Skeletal muscle tissue (tissue), 4 donors: ENCODE data around the gene RPGRIP1. TPM values are rescaled to one million over a fixed set of nuclear protein-coding genes. Genes with fewer than 3 reads are reported as not detected.

Experiments used
- H3K27ac ChIP-seq: one replicate; pipeline ENCODE4 v1.7.0; 2013; ENCODE audit warnings: mild to moderate bottlenecking, low read depth, low read length, inconsistent platforms
- H3K27me3 ChIP-seq, 3 donors: one replicate each; pipeline ENCODE4 v1.7.0; 2013; ENCODE audit warnings: low read length in 3 of 3; ENCODE audit not compliant: control insufficient read depth in 3 of 3, insufficient read depth in 3 of 3
- H3K36me3 ChIP-seq, 3 donors: one replicate each; pipeline ENCODE4 v1.7.0; 2013; ENCODE audit warnings: low read length in 3 of 3; ENCODE audit not compliant: control insufficient read depth in 3 of 3, insufficient read depth in 3 of 3
- H3K4me1 ChIP-seq, 3 donors: one replicate each; pipeline ENCODE4 v1.7.0; 2013; ENCODE audit warnings: low read length in 3 of 3, mild to moderate bottlenecking in 3 of 3; ENCODE audit not compliant: control insufficient read depth in 3 of 3, insufficient read depth in 3 of 3
- H3K4me3 ChIP-seq, 3 donors: one replicate each; pipeline ENCODE4 v1.7.0; 2013; ENCODE audit warnings: low read length in 3 of 3
- H3K9ac ChIP-seq, 3 donors: one replicate each; pipeline ENCODE4 v1.7.0; 2013; ENCODE audit warnings: low read length in 3 of 3, mild to moderate bottlenecking in 3 of 3, moderate library complexity in 2 of 3, low read depth in 1 of 3
- H3K9me3 ChIP-seq, 3 donors: one replicate each; pipeline ENCODE4 v1.7.0; 2013; ENCODE audit warnings: low read length in 3 of 3; ENCODE audit not compliant: control insufficient read depth in 3 of 3
- total RNA-seq: library from RNA; depleted of rRNA; stranded (reverse); fragments of >200 nt; gene quantifications from one replicate; pipeline ENCODE4 v1.2.3, GENCODE V29; 2014
- donor health status: Osteomylitis.

Gene RPGRIP1
- total RNA-seq, 1 donor from 2014 or later, result not detected

DNA sequence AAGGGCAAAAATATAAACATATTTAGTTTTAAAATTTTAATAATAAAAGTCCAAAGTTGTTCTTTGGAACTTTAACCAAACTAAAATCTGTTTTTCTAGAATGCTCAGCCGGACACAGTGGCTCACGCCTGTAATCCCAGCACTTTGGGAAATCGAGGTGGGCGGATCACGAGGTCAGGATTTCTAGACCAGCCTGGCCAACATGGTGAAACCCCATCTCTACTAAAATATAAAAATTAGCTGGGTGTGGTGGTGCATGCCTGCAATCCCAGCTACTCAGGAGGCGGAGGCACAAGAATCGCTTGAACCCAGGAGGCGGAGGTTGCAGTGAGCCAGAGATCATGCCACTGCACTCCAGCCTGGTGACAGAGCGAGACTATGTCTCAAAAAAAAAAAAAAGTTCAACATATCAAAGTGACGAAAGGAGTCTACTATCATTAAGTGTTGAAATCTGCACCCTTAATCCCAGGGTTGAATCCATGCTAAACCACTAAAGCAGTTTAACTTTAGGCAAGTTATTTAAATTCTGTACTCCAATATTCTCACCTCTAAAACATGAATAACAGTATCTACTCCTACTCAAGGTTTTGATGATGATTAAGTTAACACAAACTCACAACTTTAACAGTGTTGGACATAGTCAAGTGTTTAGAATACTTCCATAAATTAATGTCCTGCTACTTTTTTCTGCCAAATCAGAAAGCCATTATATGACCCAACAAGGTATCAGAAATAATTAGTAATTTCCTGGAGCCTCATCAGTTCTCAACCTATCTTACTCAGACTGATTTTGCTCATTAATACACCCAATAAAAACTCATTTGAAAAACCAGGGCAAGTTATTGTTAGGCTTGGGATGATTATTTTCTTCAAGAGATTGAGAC lies 21.6 kb upstream of the RPGRIP1 start:
- H3K9ac ChIP-seq, result no peak overlapping the region
- H3K4me3 ChIP-seq, result no peak overlapping the region
- no peak overlapping the region for H3K27ac ChIP-seq
- no peaks in the 10 kb centered on the region for H3K9me3 ChIP-seq
- peaks cover 6 to 28% (median 25%) of the 10 kb centered on the region in 3 donors for H3K36me3 ChIP-seq
- no peaks in the 10 kb centered on the region for H3K27me3 ChIP-seq
- peaks cover 31 to 45% (median 33%) of the 10 kb centered on the region in 3 donors for H3K4me1 ChIP-seq

DNA sequence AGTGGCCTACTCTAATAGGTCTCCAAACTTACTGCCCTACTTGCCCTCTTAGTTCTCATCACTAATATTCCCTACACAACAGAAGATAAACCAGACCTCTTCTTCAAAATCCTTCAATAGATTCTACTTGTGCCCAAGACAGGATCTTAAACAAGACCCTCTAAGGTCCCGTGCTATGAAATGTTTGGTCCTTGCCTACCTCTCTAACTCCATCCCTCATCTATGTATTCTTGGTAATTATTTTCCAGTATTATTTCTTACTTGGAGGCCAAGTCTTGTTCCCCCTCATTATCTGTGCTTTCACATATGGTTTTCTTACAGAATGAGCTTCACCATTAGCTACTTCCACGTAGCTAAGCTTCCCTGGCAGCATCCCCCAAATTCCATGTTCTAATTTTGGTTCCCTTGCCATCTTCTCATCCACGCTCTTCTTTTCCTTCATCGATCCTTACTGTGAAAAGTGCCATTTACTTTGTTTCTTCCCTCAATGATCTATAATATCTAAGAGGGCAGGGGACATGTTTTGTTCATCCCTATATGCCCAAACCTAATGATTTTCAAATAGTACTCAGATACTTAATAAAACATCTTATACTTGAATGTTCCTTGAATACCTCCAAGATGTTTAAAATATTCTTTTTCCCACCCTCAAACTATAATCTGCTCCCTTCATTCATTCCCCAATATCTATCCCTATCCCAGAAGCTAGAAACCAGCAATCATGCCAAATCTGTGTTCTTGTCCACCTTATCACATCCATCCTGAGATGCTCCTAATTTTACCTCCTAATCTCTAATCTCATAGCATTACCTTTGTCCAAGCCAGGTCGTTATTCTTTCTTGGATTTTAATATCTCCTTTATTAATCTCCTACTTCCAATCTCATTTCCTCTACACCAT lies 20.7 kb upstream of the RPGRIP1 start:
- Histone ChIP-seq H3K9ac (no peak overlapping the region), H3K36me3 (peaks cover 6 to 33% (median 28%) of the 10 kb centered on the region in 3 donors), H3K4me1 (peaks cover 36 to 53% (median 37%) of the 10 kb centered on the region in 3 donors), H3K4me3 (no peak overlapping the region), H3K27ac (no peak overlapping the region), H3K27me3 (no peaks in the 10 kb centered on the region), H3K9me3 (no peaks in the 10 kb centered on the region)

DNA sequence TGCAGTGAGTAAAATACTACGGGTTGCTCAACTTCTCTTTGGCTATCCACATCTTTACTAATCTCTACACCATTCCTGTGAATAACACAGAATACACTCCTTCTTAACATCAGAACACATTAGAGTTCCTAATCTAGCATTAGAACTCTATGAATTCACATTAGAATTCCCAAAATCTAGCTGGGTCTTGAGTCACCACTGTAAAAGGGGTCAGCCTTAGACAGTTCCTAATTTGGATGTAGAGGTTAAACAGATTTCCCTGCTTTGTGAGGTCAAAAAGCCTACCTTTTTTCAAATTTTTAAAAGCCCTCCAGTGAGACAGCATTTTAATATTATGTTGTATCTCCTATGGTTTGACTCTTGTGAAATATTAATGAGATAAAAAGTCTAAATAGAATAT lies 18.1 kb upstream of the RPGRIP1 start:
- Histone ChIP-seq H3K27me3 (no peaks in the 10 kb centered on the region), H3K9ac (no peak overlapping the region), H3K9me3 (no peaks in the 10 kb centered on the region), H3K36me3 (peaks cover 11 to 45% (median 26%) of the 10 kb centered on the region in 3 donors), H3K4me3 (no peak overlapping the region), H3K27ac (no peak overlapping the region), H3K4me1 (peaks cover 40 to 66% (median 44%) of the 10 kb centered on the region in 3 donors)

DNA sequence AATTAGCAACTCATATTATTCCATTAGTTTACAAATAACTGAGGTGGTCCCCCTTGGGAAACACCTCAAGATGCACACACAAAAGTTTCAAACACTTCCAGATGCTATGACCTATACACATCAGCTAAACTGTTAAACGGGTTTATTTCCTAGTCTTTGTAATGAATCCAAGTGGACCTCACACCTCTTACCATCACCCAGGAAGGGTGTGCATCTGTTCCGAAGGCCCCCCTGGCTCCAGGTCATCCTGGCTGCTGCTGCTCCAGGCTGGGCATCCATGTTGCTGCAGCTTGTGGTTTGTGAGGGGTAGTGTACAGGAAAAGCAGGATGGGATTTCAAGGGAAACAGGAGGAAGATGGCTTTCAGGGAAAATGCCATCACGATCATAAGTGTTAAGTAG lies 17.5 kb upstream of the RPGRIP1 start:
- Histone ChIP-seq H3K27me3 (no peaks in the 10 kb centered on the region), H3K9me3 (no peaks in the 10 kb centered on the region), H3K9ac (no peak overlapping the region), H3K4me3 (no peak overlapping the region), H3K4me1 (peaks cover 38 to 68% (median 41%) of the 10 kb centered on the region in 3 donors), H3K36me3 (peaks cover 11 to 43% (median 26%) of the 10 kb centered on the region in 3 donors), H3K27ac (no peak overlapping the region)

DNA sequence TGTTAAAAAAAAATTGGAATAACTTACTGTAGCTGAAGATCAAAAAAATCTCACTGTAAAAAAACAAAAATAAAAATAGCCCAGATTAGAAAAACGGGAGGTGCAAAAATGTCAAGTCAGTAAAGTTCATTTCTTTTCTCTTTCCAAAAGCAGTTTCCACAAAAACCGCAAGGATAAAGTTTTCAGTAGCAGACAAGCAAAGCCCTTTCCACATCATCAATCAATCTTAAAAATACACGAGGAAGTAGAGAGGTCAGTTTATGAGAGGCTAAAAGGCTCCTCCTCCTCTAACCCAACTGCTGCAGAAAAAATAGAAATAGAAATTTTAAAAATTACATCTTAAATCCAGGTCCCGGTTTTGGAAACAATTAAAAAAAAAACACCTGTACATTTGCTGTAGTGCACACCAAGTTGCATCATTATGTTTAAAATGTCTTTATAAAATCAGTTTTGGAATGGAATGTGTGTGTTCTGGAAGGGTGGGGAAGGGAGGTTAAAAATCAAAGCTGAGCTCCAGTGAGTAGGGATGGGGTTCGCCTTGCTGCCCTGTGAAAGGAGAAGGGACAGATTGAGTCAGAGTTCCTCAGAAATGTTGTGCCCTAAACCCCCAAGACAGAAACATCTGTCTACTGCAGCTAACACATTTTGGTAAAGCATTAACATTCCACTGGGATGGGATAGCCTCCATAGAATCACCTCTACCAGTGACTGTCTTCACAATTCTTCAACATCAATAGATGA lies 16.4 kb upstream of the RPGRIP1 start:
- H3K36me3 ChIP-seq, result peaks cover 11 to 40% (median 26%) of the 10 kb centered on the region in 3 donors
- no peak overlapping the region for H3K9ac ChIP-seq
- no peaks in the 10 kb centered on the region for H3K27me3 ChIP-seq
- peak overlapping the region; percentile 2 for H3K27ac ChIP-seq
- no peak overlapping the region for H3K4me3 ChIP-seq
- H3K4me1 ChIP-seq, result peaks cover 33 to 65% (median 36%) of the 10 kb centered on the region in 3 donors
- H3K9me3 ChIP-seq, result no peaks in the 10 kb centered on the region

GRCh38 chr14:21264025-21264801 lies 15.7 kb upstream of the RPGRIP1 start:
- H3K27me3 ChIP-seq, result no peaks in the 10 kb centered on the region
- H3K9ac ChIP-seq, result no peak overlapping the region
- peak overlapping the region; percentile 2 for H3K27ac ChIP-seq
- peaks cover 29 to 58% (median 35%) of the 10 kb centered on the region in 3 donors for H3K4me1 ChIP-seq
- H3K9me3 ChIP-seq, result no peaks in the 10 kb centered on the region
- H3K36me3 ChIP-seq, result peaks cover 11 to 37% (median 20%) of the 10 kb centered on the region in 3 donors
- no peak overlapping the region for H3K4me3 ChIP-seq

GRCh38 chr14:21267431-21267845 lies 12.4 kb upstream of the RPGRIP1 start:
- Histone ChIP-seq H3K4me3 (peak overlapping the region; percentile 52 to 98 (median 93)), H3K36me3 (peaks cover 6 to 22% (median 9%) of the 10 kb centered on the region in 3 donors), H3K4me1 (peaks cover 25 to 45% (median 34%) of the 10 kb centered on the region in 3 donors), H3K27ac (peak overlapping the region; percentile 99), H3K27me3 (no peaks in the 10 kb centered on the region), H3K9ac (peak overlapping the region; percentile 73 to 100 (median 99)), H3K9me3 (no peaks in the 10 kb centered on the region)

DNA sequence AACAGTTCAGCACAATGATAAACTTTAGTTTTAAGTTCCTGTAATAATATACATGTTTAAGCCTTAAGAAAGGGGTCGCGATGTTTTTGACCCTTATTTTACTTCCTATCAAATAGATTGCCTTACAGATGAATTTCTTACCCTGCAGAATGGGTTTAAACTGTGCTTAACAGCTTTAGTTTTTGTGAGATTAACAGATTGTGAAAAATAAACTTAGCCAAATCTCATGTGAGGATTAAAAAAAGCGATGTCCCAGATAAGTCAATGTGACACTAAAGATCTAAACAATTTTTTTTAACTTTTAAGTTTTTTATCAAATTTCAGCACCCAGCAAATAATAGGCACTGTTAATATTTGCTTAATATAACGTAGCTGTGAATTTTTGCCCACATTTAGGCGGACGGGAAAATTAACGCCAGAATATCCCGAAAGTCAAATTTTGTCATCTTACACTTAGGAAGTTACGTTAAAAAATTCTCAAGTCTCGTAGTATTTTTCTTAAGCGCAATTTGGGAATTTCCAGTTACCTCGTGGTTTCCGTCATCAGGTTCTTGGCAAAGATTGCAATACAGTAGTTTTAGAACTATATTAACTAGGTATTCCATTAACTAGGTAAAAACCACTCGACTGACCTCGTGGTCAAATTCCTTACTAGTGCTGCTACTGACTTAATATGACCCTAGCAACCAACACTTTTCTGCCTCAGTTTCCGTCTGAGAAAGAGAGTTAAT lies 11.8 kb upstream of the RPGRIP1 start:
- no peaks in the 10 kb centered on the region for H3K27me3 ChIP-seq
- H3K36me3 ChIP-seq, result peaks cover 5 to 20% (median 7%) of the 10 kb centered on the region in 3 donors
- no peaks in the 10 kb centered on the region for H3K9me3 ChIP-seq
- peak overlapping the region; percentile 99 for H3K27ac ChIP-seq
- peaks cover 21 to 40% (median 32%) of the 10 kb centered on the region in 3 donors for H3K4me1 ChIP-seq
- H3K9ac ChIP-seq, result peak overlapping the region; percentile 99 to 100 (median 100)
- H3K4me3 ChIP-seq, result peak overlapping the region; percentile 92 to 98 (median 93)
